NK-92 (cell line): Measurements from ENCODE around the gene TCF7.

Experiments used
- DNase-seq: peaks from one replicate; lab custom pipeline; 2025; ENCODE audit not compliant: unreplicated experiment; lab: John Stamatoyannopoulos, UW

Gene TCF7

GRCh38 chr5:134113902-134114875 is at the start of gene TCF7:
TSS of gene TCF7 (plus strand) at chr5:134114681. CDS start at chr5:134114907, 226 bp downstream.
- no peak for DNase-seq

GRCh38 chr5:134069553-134069952 is 44.9 kb upstream of the TCF7 start:
- no peak for DNase-seq

- DNase-seq: no peak
Measured at GRCh38 chr5:134070725-134071613, 43.5 kb upstream of the TCF7 start.

GRCh38 chr5:134071614-134072207 is 42.8 kb upstream of the TCF7 start:
- DNase-seq: no peak

- DNase-seq: no peak
Measured at GRCh38 chr5:134072471-134073210, 41.8 kb upstream of the TCF7 start.

GRCh38 chr5:134073404-134073803 is 41.1 kb upstream of the TCF7 start:
- no peak for DNase-seq

GRCh38 chr5:134075102-134075501 is 39.4 kb upstream of the TCF7 start:
- no peak for DNase-seq

GRCh38 chr5:134077926-134078580 is 36.4 kb upstream of the TCF7 start:
- DNase-seq: no peak

GRCh38 chr5:134079748-134080581 is 34.5 kb upstream of the TCF7 start:
- DNase-seq: no peak

- DNase-seq: no peak
Measured at GRCh38 chr5:134082264-134082992, 32.1 kb upstream of the TCF7 start.

GRCh38 chr5:134083517-134083916 is 31.0 kb upstream of the TCF7 start:
- no peak for DNase-seq

GRCh38 chr5:134084022-134084565 is 30.4 kb upstream of the TCF7 start:
- DNase-seq: no peak

- no peak for DNase-seq
Measured at GRCh38 chr5:134084570-134084969, 29.9 kb upstream of the TCF7 start.

- DNase-seq: no peak
Measured at GRCh38 chr5:134085411-134085810, 29.1 kb upstream of the TCF7 start.

GRCh38 chr5:134086225-134086942 is 28.1 kb upstream of the TCF7 start:
- no peak for DNase-seq

GRCh38 chr5:134086943-134087305 is 27.6 kb upstream of the TCF7 start:
- no peak for DNase-seq

GRCh38 chr5:134088291-134088690 is 26.2 kb upstream of the TCF7 start:
- no peak for DNase-seq
